HG03469 (cell line): Measurements from ENCODE around the gene TMEM139.
A peak's percentile ranks its signal among the peaks of the same experiment; 100 is the strongest.

Experiments used
- ATAC-seq: cut with Tn5 transposase; IDR thresholded peaks from one replicate; pipeline ENCODE4 v1.9.1; 2021; ENCODE audit warnings: mild to moderate bottlenecking, moderate library complexity, moderate number of reproducible peaks; ENCODE audit not compliant: unreplicated experiment

TMEM139 gene

GRCh38 chr7:143321734-143322133, 37.0 kb downstream of the TMEM139 start:
- ATAC-seq: no peak

GRCh38 chr7:143322760-143323633, 38.2 kb downstream of the TMEM139 start:
- ATAC-seq: no peak

DNA sequence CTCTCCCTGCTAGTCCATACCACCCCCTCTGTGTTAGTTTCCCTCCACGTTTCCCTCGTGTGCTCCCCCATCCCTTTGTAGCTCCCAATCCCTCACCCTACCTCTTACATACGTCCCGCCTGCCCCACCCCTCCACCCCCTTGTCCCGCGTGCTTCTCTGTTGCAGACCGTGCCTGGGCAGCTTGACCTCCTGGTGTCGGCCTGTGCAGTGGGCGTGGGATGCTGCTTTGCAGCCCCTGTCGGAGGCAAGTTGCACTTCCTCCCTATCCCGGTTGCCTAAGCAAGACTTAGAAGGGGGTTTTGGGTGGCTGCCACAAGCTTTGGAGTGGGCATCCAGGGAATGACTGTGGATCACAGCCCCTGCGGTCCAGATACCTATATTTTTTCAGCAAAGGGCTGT, 38.9 kb downstream of the TMEM139 start:
- ATAC-seq: no peak

DNA sequence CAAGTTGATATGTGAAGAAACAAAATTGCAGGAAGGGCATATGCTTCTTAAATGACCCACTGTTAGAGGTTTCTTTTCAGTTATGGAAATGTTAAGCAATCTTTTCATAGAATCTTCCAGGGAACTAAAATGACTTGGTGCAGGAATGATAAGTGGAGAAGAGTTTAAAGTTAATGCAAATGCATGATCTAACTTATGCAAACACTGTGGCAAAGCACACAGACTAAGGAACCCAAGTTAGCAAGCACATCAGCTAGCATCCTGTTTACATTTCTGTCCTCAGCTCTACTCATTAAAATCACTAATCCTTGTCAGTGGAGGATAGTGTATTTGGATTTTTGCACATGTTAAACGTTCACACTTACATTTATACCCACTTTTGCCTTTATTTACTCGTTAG, 40.5 kb downstream of the TMEM139 start:
- ATAC-seq: no peak

- ATAC-seq: peak; percentile 44
These were observed 43.1 kb downstream of the TMEM139 start for GRCh38 chr7:143327903-143328302.

- no peak for ATAC-seq
These were observed 44.9 kb downstream of the TMEM139 start for GRCh38 chr7:143329471-143330170.

DNA sequence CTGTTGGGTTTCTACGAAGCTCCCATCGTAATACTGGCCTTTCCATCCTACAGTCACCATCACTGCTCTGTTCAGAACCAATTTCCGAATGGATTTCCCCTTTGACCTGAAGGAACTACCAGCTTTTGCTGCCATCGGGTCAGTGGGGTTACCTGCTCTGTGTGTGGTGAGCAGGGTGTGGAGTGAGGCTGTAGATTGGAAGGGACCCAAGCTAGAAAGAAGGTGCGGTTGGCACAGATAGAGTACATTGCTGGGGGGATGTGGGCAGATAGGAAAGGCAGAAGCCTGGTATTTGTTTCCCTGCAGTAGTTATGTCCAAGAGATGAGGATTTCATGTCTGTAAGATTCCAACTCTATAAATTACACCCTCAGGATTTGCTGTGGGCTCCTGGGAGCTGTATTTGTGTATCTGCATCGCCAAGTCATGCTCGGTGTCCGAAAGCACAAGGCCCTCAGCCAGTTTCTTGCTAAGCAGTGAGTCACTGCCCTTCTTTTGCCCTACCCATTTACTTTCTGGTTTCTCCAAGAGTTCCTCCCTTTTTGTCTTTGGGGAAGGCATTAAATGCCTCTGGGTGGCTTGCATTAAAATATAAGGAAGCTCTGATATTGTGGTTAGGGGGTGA, 46.5 kb downstream of the TMEM139 start:
- no peak for ATAC-seq

DNA sequence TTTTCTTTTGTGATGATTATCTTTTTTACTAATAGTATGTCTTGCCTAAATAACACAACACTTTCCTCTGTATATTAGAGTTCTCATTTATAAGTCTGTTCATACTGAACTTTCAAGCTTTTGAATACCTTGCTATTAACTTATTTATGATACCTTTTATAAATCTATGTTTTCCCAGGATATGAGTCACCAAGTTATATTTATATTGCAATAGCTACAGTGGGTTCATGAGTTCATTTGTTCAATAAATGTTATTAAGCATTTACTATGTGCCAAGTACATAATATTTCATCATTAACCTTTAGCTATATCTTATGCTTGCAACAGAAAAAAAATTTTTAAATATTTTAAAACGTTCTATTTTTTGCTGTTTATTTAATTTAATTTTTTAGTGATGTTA, 49.5 kb downstream of the TMEM139 start:
- ATAC-seq: no peak

- ATAC-seq: no peak
These were observed 52.5 kb downstream of the TMEM139 start for GRCh38 chr7:143337216-143337615.
